Left lobe of liver (tissue), 2 donors: ENCODE results near the gene FHL2. TPM values are rescaled to one million over a fixed set of nuclear protein-coding genes. Genes with fewer than 3 reads are reported as not detected.

Experiments
- ATAC-seq: fragments of 200-7000 bp; cut with Tn5 transposase; one replicate; pipeline ENCODE4 v1.9.1; 2020; ENCODE audit warnings: mild to moderate bottlenecking, moderate library complexity
- DNase-seq: peaks from one replicate; pipeline ENCODE4 v3.0.0-alpha.2; 2020; ENCODE audit warnings: low spot score
- total RNA-seq: library from RNA; stranded (reverse); gene quantifications from one replicate; pipeline ENCODE4 v1.2.1, GENCODE V29; 2021
- donor health status: DM: no; HTN: no; CAD: no; lungs with moderate emphysema.
- donor health status: DM: no; HTN: yes; CAD: no.

Gene FHL2
- total RNA-seq, 1 donor from 2014 or later: 5.5 TPM

DNA sequence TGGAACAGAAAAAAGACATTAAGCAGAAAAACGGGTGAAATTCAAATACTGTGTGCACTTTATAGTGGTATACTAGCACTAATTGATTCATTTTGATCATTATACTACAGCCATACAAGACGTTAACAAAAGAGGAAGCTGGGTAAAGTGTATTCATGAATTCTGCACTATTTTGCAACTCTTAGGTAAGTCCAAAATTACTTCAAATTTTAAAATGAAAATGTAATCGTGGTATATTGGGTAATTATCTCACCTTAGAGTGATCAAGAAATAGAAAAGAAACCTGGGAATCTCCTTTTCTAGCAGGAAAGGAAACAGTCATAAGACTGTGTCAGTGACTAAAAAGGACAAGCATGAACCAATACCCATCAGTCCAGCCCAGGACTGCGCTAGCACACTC is 74.8 kb downstream of the FHL2 start:
- no peak for ATAC-seq
- no peak for DNase-seq

DNA sequence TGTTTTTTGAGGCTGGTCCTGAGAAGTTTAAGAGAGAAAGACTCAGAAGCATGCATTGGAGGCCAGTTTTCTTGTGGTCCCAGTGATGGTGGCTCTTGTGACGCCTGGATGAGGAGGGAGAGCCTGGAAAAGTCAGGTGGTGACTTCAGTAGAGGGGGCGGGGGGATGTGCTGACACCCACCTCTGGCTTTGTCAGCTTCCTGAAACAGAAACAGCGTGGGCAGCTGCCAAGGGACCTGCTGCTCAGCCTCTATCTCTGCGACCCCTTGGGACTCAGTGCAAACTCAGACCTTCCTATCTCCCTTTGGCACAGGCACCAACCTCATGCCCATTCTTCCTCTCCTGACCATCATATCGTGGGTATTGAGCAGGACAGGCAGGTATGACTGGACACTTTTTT is 75.7 kb downstream of the FHL2 start:
- ATAC-seq (no peak), DNase-seq (no peak)

DNA sequence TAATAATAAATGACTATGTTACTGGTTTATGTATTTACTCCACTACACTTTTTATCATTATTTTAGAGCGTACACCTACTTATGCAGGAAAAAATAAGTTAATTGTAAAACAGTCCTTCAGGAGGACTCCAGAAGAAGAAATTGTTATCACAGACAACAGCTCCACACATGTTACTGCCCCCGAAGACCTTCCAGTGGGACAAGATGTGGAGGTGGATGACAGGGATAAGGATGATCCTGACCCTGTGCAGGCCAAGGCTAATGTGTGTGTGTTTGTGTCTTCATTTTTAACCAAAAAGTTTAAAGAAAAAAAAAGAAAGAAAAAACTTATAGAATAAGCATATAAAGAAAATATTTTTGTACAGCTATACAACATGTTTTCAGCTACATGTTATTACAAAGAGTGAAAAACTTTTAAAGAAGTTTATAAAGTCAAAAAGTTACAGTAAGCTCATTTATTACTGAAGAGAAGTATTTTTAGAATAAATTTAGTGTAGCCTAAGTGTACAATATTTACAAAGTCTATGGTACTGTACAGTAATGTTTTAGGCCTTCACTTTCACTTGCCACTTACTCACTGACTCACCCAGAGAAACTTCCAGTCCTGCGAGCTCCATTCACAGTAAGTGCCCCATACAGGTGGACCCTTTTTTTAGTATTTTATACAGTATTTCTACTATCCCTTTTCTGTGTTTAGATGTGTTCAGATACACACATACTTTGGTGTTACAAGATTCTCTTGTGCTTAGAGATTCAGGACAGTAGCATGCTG is 76.8 kb downstream of the FHL2 start:
- ATAC-seq: no peak
- no peak for DNase-seq

DNA sequence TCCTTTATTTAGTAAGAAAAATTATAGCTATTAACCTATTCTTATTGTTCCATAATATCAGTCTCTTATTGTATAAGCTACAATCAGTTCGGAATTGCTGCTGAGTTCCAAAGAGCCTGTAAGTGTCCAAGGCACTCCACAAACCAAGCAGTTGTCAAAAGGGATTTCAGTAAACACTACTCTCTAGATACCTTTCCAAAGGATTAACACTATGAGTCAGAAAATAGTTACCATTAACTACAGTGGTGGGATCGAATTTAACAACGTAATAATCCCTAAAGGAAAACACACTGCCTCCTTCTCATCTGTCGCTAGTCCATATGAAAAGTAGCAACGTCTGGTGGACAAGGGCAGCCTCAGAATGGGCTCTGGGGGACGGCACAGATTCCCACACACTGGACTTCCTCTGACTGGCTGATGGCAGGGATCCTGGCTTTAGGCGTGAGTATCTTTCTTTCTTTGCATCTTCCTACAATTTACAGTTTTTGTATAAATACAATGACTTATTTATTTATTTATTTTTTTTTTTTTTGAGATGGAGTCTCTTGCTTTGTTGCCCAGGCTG is 78.1 kb downstream of the FHL2 start:
- ATAC-seq: no peak
- DNase-seq: no peak

DNA sequence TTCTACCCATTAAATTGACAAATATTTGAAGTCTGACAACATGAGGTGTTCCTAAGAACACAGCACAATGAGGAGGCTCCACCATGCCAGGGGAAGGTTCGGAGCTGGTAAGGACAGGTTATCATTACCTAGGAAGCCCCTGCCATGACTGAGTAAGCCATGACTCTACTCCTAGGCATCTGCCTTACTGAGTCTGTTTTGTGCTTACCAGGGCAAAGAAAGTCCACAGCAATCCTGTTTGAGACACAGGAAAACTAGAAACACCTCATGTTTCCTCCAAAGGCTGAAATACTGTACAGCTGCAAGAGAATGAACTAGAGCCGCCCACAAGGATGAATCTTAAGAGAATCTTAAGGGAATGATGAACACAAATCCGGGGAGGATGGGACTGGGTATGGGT is 80.9 kb downstream of the FHL2 start:
- ATAC-seq (no peak), DNase-seq (no peak)

DNA sequence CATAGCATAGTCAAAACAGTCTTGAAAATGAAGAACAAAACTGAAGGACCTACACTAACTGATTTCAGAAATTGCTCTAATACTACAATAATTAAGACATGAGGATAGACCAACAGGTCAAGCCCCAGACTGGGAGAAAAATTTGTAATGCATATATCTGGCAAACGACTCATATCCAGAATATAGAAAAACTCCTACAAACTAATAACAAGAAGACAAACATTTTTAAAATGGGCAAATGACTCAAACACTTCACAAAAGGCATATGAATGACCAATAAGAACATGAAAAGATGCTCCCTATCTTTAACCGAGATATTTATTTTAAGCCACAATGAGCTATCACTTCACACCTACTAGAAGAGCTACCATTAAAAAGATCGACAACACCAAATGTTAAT is 83.5 kb downstream of the FHL2 start:
- ATAC-seq: no peak
- DNase-seq: no peak

DNA sequence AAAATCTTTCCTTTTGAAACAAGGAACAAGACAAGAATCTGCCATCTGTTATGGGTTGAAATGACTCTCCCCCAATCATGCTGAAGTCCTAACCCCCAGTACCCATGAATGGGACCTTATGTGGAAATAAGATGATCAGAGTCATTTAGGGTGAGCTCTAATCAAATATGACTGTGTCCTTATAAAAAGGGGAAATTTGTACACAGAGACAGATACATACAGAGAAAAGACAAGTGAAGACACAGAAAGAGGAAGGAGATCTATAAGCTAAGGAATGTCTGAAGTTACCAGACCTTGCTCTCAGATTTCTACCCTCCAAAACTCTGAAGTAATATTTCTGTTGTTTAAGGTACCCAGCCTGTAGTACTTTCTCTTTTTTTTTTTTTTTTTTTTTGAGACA is 85.0 kb downstream of the FHL2 start:
- no peak for ATAC-seq

More for the DNA sequence above, 85.0 kb downstream of the FHL2 start:
- no peak for DNase-seq

Other genes with a start within 250 kb of the FHL2 start
- not detected for gene GPR45, start 157.3 kb downstream of the FHL2 start, total RNA-seq
- gene TGFBRAP1, start 69.3 kb downstream of the FHL2 start, total RNA-seq: 6.1 TPM
- gene C2orf49, start 61.5 kb downstream of the FHL2 start, total RNA-seq: 5.2 TPM